ENCODE measurements around the gene NABP2.

Gene NABP2

GRCh38 chr12:56221232-56221756 is 2.8 kb upstream of the NABP2 start:
- H3K4me2 ChIP-seq (ENCODE audit: low read length): peak overlapping the region; percentile 95
- peak overlapping the region; percentile 78 for H3K27ac ChIP-seq (ENCODE audit: low read depth, low read length)
- H4K20me1 ChIP-seq (ENCODE audit: control insufficient read depth, insufficient read depth, low read depth, low read length): no peaks in the 10 kb centered on the region
- no peaks in the 10 kb centered on the region for H3K27me3 ChIP-seq (ENCODE audit: control insufficient read depth, low read length)
- H3K4me1 ChIP-seq (ENCODE audit: control insufficient read depth, low read length): peaks cover 38% of the 10 kb centered on the region
- no peaks in the 10 kb centered on the region for H3K9me3 ChIP-seq (ENCODE audit: control insufficient read depth, insufficient read depth, low read length)
- H3K9me2 ChIP-seq (replicated peaks; ENCODE audit: control insufficient read depth, low read length): no peaks in the 10 kb centered on the region
- H3K79me2 ChIP-seq (ENCODE audit: control insufficient read depth, low read length): peaks cover 47% of the 10 kb centered on the region
- TF ChIP-seq EZH2phosphoT487 (IDR thresholded peaks at IDR 0.05; ENCODE audit: borderline replicate concordance, low read length): no peak
- no peak for TF ChIP-seq CTCF (IDR thresholded peaks at IDR 0.05; ENCODE audit: low read depth, low read length, poor library complexity, severe bottlenecking)
- peaks cover 5% of the 10 kb centered on the region for H3F3A ChIP-seq (ENCODE audit: control insufficient read depth, insufficient read depth)
- H3K36me3 ChIP-seq (ENCODE audit: control insufficient read depth, low read length): peaks cover 12% of the 10 kb centered on the region
- H3K4me3 ChIP-seq (ENCODE audit: low read length): peak overlapping the region; percentile 94

GRCh38 chr12:56221757-56222530 is 2.2 kb upstream of the NABP2 start, which contains the start of gene RNF41:
Gene RNF41 (minus strand): TSS chr12:56221922. CDS start chr12:56214047, 7,875 bp downstream.
- no peaks in the 10 kb centered on the region for H3K27me3 ChIP-seq (ENCODE audit: control insufficient read depth, low read length)
- H3K79me2 ChIP-seq (ENCODE audit: control insufficient read depth, low read length): peaks cover 44% of the 10 kb centered on the region
- no peaks in the 10 kb centered on the region for H3K9me3 ChIP-seq (ENCODE audit: control insufficient read depth, insufficient read depth, low read length)
- no peak for TF ChIP-seq EZH2phosphoT487 (IDR thresholded peaks at IDR 0.05; ENCODE audit: borderline replicate concordance, low read length)
- no peak for TF ChIP-seq CTCF (IDR thresholded peaks at IDR 0.05; ENCODE audit: low read depth, low read length, poor library complexity, severe bottlenecking)
- peak within 1 kb of the TSS; percentile 94 for H3K4me3 ChIP-seq (ENCODE audit: low read length)
- H3K4me2 ChIP-seq (ENCODE audit: low read length): peak within 1 kb of the TSS; percentile 95
- H3K36me3 ChIP-seq (ENCODE audit: control insufficient read depth, low read length): peaks cover 10% of the 10 kb centered on the region
- peak within 1 kb of the TSS; percentile 78 for H3K27ac ChIP-seq (ENCODE audit: low read depth, low read length)
- H3K9me2 ChIP-seq (replicated peaks; ENCODE audit: control insufficient read depth, low read length): no peaks in the 10 kb centered on the region
- peaks cover 38% of the 10 kb centered on the region for H3K4me1 ChIP-seq (ENCODE audit: control insufficient read depth, low read length)
- no peaks in the 10 kb centered on the region for H4K20me1 ChIP-seq (ENCODE audit: control insufficient read depth, insufficient read depth, low read depth, low read length)
- H3F3A ChIP-seq (ENCODE audit: control insufficient read depth, insufficient read depth): peaks cover 5% of the 10 kb centered on the region

- TF ChIP-seq EZH2phosphoT487 (IDR thresholded peaks at IDR 0.05; ENCODE audit: borderline replicate concordance, low read length): no peak
- TF ChIP-seq CTCF (IDR thresholded peaks at IDR 0.05; ENCODE audit: low read depth, low read length, poor library complexity, severe bottlenecking): no peak
- Histone ChIP-seq H3K4me1 (ENCODE audit: control insufficient read depth, low read length) (peaks cover 38% of the 10 kb centered on the region), H4K20me1 (ENCODE audit: control insufficient read depth, insufficient read depth, low read depth, low read length) (no peaks in the 10 kb centered on the region), H3K79me2 (ENCODE audit: control insufficient read depth, low read length) (peaks cover 41% of the 10 kb centered on the region), H3K9me3 (ENCODE audit: control insufficient read depth, insufficient read depth, low read length) (no peaks in the 10 kb centered on the region), H3K4me3 (ENCODE audit: low read length) (peak overlapping the region; percentile 94), H3K27ac (ENCODE audit: low read depth, low read length) (peak overlapping the region; percentile 78), H3F3A (ENCODE audit: control insufficient read depth, insufficient read depth) (peaks cover 5% of the 10 kb centered on the region), H3K27me3 (ENCODE audit: control insufficient read depth, low read length) (no peaks in the 10 kb centered on the region), H3K4me2 (ENCODE audit: low read length) (peak overlapping the region; percentile 95), H3K36me3 (ENCODE audit: control insufficient read depth, low read length) (peaks cover 13% of the 10 kb centered on the region), H3K9me2 (replicated peaks; ENCODE audit: control insufficient read depth, low read length) (no peaks in the 10 kb centered on the region)
These were observed 1.6 kb upstream of the NABP2 start for GRCh38 chr12:56222531-56222895.
